DLD1 (cell line): ENCODE data around the gene ZFP36L2.

ENCODE experiments used
- in situ Hi-C: cut with HindIII; loops from 2 replicates; pipeline ENCODE4 v1.10.0; 2017; ENCODE audit warnings: low sequenced_read_pairs

The ZFP36L2 gene

DNA sequence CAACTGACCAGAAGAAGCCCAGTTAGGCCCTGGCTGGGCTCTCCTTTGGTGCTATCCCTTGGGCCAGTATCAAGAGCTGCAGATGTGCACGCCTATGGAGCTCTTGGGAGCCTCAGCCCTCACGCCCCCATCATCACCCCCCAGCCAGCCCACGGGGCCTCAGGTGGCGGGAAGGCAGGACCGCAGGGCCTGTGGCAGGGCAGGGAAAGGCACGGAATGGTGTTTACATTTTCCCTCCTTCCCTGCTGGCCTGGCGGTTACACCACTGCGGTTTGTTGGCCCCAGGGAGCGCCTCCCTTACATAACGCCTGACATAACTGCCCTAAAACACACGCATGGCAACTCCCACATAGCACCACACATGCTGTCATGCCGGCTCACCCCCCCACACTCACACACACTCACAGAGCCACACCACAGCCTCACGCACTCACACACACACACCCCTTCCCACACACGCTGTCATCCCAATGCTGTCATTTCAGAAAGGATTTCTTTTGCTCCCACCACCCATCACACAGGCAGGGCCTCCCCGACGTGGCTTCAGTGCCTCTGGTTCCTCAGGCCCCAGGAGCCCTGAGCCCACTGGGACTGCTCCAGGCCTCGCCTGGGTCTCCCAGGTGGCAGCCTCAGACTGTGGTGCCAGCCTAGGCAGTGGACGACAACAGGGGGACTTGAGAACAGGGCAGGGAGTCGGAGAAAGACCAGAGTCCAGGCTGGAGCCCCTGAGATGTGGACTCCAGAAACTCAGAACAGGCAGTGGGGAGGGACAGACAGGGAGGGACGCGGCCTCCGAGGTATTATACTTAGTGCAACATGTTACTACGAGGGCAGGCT is 15.7 kb downstream of the ZFP36L2 start:
- in situ Hi-C loops = no loop called here

DNA sequence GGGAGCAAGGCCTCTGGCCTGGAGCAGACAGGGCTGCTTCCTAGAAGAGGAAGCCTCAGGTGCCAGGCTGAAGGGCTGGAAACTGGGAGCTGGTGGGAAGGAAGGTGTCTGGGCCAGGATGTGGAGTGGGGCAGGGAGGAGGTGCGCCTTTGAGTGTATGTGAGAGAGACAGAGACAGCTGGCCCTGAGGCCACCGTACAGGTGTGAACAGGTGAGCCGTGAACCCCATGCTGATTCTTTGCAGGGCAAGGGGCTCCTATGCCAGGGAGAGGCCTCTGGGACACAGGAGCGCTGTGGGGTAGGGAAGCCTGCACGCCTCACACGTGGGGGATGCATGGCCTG is 16.3 kb downstream of the ZFP36L2 start:
- in situ Hi-C loops = no loop called here

DNA sequence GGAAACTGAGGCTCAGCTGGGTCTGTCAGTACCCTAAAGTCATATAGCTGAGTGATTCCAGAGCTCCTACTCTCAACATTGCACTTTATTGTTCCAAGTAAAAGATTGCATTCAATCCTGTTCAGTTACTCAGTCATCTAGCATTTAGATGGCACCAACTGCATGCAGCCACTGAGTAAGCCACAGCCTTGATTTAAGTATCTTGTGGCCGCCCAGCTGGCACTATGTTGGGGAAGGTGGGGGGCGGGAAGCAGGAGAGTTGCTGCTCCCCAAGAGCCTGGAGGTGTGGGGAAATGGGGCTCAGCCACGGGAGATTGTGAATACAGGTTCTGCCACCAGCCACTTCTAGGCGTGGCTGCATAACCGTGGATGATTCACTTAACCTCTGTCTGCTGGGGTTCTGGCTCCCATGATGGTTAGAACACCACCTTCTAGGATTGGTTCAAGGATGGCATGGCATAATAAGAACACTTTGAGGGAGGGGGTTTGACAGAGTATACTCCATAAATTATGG is 17.1 kb downstream of the ZFP36L2 start:
- in situ Hi-C loops = no loop called here

DNA sequence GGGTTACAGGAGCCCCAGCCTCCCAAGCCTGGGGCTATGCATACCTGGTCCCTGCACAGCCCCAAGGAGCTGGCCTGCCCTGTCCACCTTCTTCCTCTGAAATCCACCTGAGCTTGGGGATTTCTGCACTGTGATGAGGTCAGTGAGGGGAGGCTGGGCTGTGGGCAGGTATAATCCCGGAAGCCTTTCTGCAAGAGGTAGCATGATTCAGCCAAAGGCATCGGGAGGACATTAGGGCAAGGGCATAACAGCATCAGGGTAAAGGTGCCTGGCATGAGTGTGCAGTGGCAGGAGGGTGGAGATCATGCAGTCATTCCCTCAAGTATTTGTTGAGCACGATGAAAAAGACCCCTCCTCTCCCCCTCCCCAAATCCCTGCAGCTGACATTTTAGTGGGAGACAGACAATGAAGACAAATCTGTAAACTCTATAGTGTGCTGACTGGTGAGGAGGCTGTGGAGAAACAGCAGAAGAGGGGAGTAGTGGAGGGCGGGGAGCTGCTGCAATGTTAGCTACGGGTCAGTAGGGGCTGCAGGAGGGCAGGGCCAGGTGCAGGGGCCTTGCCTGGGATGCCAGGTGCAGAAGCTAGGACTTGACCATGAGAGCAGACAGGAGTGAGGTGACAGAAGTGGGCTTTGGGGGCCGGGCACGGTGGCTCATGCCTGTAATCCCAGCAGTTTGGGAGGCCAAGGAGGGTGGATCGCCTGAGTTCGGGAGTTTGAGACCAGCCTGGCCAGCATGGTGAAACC is 18.7 kb downstream of the ZFP36L2 start:
- in situ Hi-C loops = no loop called here

DNA sequence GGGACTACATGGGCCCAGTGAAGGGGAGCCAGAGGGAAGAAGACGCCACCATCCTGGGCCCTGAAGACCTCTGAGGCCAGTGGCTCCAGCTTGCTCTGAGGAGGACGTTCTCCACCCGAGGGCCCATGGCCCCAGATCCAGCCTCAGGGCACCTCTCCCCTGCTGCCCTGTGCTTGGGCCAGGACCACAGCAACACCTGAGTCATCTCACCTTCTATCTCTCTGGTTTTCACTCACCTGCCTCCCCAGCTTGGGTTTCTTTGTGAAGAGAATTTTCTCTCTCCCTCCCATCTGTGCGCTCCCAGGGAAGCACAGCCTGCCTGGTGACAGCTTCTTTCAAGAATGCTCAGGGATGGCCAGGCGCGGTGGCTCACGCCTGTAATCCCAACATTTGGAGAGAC is 19.8 kb downstream of the ZFP36L2 start:
- in situ Hi-C loops = no loop called here

DNA sequence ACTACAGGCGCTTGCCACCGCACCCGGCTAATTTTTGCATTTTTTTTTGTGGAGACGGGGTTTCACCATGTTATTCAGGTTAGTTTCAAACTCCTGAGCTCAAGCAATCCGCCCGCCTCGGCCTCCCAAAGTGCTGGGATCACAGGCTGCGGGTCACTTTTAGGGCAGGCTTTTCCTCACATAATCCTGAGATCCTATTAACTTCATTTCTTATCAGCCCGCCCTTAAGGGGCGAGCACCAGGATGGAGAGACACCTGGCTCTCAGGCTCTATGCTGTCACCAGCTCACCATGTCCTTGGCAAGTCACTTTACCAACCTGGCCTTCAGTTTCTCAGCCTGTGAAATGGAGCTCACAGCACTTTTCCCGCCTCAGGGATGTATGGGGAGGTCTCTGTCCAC is 23.0 kb downstream of the ZFP36L2 start:
- in situ Hi-C loops = no loop called here

DNA sequence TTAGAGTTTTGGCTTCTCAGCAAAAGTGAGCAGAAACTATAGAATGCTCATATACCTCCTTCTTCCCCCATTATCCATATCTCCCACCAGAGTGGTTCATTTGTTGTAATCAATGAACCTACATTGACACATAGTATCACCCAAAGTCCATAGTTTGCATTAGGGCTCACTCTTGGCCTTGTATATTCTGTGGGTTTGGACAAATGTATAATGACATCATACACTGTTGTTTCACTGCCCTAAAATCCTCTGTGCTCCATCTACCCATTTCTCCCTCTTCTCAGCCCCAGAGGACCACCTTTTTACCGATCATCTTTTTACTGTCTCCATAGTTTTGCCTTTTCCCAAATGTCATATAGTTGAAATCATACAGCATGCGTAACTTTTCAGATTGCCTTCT is 24.1 kb downstream of the ZFP36L2 start:
- in situ Hi-C loops = no loop called here

DNA sequence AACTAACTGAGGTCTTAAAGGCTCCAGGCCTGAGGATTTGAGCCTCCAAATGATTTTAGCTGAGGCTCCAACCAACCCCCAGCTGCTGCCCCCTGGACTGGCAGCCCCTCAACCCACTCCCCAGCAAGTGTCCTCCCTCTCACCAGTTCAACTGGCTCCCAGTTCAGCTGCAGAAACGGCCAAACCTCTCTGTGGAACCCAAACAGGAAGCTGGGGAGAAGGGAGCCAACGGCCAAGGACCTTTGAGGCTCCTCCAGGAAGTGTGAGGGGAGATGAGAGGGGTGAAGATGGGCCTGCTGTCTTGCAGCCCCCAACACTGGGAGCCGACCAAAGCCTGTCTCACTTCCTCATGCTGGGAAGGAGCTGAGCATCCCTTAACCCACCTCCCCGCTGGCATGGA is 24.9 kb downstream of the ZFP36L2 start:
- in situ Hi-C loops = no loop called here

DNA sequence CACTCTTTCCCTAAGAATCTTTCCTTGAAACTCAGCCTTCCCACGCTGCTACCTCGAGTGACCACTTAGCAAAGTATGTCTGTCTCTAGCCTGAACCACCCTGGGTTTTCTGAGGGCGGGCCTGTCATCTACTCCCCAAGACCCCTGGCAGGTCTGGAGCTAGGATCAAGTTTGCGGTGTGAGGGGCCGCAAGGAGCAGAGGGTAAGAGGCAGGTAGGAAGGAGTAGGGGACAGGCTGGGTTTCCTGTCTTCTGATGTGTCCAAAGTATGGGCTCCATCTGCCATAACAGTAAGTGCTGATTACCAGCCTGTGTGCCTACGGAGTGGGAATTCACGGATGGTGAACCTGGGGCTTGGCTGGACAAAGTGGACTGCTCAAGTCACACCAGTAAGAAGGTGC is 25.4 kb downstream of the ZFP36L2 start:
- in situ Hi-C loops = no loop called here

DNA sequence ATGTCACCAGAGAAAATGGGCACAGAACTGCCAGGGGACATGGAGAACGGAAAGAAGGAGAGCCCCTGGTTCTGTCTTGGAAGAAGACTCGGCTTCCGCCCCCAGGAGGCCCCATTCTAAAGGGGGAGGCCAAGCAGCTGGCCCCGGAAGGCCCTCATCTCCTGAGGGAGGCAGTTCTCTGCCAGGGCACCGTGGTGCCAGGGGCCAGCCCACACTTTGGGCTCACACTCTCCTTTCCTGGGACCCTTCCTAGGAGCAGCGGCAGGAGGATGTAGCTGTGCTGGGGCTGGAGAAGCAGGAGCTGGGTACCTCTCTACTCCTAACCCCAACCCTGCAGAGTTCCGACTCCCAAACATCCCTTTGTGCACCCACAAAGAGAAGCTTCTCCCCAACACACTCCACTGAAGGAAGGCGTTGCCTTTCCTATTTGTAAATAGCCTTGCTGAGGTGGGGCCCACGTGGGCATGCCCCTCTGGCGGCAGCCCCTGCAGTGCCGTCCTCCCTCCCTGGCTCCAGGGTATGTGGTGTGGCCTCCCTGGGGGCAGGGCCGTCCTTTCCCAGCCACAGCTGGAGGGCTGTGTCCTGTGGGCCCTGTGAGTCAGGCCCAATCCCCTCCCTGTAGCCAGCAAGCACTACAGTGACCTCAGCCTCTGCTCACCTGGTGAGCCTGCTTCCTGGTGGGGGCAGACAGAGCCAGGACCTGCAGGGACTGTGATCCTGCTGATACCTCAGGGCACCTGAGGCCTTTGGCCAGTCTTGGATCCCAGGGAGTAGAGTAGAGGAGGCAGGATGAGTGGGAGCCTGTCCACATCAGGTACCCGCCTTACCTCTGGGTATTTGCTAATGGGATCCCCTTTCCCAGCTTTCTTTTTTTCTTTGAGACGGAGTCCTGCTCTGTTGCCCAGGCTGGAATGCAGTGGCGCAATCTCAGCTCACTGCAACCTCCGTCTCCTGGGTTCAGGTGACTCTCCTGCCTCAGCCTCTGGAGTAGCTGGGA is 26.6 kb downstream of the ZFP36L2 start:
- in situ Hi-C loops = no loop called here

DNA sequence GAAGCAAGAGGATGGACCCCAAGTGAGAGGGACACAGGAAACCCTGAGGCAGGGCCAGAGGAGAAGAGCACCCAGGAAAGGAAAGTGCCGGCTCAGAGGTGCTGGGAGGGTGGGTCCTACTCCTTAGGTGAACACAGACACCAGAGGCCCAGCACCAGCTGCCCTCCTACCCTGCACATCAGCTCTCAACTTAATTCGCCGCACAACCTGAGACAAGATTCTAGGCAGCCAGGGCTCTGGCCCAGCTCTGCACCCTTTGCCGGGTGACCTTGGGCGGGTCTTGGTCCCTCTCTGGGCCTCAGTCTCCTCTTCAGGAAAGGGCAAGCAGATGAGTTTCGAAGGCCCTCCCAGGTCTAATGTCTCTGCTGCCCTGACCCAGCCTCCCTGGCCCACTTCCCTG is 28.1 kb downstream of the ZFP36L2 start:
- in situ Hi-C loops = no loop called here

DNA sequence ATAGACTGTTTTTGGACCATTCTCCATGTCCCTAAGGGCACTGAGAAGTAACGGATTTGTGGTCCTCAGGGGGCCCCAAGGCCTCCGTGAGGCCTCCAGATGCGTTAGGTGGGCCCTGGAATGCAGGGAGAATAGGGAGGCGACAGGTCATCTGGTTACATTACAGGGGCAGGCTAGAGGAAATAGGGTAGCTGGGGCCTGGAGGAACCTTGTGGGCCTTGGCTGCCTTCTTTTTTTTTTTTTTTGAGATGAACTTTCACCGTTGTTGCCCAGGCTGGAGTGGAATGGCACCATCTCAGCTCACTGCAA is 28.9 kb downstream of the ZFP36L2 start:
- in situ Hi-C loops = no loop called here

DNA sequence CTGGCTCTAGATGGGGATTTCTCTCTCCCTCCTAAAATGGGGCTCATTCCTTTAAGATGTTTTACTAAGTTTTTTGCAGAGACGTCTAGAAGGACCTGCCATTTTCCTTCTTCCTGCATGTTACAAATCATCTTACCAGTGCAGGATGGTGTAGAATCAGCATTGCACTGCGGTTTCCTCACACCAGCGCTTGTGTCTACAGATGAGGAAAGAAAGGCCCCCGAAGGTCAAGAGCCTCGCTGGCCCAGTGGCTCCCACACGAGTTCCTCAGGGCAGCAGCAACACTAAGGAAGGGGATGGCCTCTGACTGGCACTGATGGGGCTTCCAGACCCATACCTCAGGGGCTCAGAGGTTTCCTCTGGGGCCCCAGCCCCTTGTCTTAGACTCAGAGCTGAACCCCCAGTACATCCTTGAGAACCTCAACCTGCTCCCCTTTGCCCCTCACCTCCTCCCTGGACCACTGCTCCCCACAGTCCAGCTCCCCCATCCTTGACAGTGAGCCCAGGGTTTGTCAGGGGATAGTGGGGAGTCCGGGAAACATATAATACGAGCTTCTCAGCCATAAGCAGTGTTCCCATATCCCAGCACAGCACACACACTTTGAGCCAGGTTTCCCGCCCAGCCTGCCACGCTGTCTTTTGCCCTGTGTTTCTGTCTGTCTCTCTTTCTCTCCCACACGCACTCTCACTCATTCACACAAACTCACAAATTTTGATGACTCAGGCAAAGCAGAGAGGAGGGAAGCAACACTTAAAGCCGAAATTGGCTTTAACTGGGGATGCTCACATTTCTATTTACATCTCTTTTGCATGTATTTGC is 29.4 kb downstream of the ZFP36L2 start:
- in situ Hi-C loops = no loop called here

DNA sequence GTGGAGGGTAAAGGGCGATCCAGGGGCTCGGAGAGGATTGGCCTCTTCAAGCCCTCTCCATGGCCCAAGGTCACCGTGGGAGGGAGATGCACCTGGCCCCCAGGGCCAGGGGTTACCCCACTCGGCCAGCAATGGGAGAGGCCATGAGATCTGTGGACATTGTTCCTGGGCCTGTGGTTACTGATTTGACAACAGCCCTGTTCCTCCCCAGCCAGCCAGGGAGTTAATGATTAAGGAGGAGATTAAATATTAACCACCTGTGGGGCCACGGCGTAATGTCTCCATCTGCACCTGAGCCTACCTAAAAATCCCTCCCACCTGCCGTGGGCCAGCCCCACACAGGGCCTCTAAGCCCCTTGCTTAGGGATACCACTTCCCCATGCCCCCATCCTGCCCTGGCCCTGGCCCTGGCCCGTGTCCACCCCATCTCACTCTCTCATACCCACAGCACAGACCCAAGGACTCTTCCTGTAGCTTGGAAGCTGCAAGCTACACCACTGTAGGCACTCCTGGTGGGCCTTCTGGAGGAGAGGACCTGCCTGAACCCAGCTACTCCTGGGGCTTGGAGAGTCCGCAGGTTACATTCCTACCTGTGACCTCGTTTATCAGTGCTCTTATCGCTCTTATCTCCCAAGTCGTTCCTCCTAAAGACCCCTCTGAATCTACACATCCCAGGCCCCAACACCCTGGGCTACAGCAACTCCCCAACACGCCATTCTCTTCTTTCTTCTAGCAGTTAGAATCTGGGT is 32.1 kb downstream of the ZFP36L2 start:
- in situ Hi-C loops = no loop called here

DNA sequence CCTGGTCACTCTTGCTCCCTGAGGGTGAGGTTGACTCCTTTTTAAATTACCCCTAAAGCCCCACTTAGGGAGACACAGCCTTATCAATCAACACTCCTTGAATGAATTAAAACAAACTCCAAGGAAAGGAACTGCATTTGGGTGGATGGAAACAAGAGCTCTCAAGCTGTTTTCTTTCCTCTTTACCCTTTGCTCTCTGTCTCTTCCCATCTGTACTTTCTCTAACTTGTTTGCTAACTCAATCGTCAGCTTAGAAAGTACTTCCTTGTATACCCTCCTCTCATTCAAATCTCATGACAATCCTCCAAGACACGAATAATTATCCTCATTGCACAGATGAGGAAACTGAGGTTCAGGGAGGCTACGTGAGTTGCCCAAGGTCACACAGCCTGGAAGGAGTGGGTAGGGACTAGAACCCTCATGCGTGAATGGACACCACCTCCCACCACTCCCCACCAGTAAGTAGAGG is 32.7 kb downstream of the ZFP36L2 start:
- in situ Hi-C loops = no loop called here

DNA sequence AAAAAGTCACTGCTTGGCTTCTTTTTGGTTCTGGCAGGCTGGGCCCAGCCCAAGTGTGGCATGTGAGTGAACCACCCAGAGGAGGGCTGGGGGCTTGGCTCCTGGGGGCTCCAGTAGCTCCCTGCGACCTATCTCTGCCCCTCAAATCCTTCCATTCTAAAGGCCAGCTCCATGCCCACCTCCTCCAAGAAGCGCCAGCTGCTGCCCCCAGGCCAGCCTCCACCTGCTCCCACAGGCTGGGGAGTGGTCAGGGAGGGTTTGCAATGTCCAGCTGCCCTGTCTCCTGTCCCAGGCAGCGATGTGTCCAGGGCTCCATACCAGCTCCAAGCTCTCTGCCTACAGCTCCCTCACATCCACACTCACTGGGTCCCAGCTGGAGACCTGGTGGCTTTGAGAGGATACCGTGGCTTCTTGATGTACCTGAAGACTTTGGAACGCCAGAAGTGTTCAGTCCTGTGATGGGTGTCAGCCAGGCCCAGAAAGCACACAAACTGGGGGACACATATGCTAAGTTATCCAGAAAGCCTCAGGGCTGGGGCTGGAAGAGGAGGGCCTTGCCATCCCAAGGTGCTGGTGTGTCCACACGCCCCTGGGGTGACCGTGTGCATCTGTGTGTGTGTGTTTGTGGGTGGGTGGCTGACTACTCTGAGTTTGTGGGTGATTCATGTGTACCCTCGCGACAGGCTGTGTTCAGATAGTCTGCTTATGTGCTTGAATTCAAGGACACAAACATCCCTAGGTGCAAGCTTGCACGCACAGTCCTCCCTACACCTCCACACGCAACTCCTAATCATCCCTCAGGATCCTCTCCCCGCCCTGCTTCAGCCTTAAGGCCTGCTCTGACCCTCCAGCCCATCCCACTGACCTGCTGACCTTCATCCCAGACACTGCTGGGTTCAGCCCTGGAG is 33.4 kb downstream of the ZFP36L2 start:
- in situ Hi-C loops = no loop called here

DNA sequence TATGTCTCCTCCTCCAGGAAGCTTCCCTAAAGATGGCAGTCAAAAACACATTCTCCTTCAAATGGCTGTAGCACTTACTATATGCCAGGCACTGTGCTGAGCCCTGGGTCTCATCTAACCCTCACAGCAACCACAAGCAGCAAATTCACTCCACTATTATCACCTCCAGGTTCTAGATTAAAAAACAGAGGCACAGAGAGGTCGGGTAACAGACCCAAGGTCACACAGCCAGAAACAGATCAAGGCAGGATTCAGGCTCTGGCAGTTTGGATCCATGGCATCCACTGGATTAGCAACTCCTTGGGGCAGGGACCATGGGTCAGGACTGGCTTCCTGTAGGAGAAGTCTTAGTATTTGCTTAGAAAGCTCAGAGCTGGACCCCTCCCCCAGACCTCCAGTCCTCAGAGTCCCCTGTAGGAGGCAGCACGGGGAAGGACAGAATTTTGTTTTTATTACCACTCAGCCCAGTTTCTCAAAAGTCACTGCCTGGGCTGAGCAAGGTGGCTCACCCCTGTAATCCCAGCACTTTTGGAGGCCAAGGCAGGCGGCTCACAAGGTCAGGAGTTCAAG is 34.4 kb downstream of the ZFP36L2 start:
- in situ Hi-C loops = no loop called here
